ENCODE results near the gene NPAS3.

DNA sequence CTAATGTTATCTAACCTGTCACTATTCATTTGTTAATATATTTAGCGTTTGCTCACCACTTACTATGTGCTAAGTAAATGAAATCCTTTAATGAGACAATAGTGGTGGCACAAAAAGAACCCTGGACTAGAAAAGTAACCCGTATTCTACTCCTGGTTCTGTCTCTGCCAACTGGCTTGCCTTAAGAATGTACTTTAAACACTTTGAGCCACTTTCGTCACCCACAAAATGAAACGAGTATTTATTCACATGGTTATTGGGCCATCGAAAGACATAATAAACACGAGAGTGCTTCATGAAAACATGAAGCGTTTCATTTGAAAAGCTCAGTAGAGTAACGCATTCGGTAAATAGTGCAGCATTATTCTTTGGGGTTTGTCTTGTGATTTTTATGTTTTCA, 757.5 kb downstream of the NPAS3 start:
- TF ChIP-seq EZH2phosphoT487 (IDR thresholded peaks at IDR 0.05; ENCODE audit: borderline replicate concordance, low read depth, low read length): no peak
- TF ChIP-seq, protein P1, sequence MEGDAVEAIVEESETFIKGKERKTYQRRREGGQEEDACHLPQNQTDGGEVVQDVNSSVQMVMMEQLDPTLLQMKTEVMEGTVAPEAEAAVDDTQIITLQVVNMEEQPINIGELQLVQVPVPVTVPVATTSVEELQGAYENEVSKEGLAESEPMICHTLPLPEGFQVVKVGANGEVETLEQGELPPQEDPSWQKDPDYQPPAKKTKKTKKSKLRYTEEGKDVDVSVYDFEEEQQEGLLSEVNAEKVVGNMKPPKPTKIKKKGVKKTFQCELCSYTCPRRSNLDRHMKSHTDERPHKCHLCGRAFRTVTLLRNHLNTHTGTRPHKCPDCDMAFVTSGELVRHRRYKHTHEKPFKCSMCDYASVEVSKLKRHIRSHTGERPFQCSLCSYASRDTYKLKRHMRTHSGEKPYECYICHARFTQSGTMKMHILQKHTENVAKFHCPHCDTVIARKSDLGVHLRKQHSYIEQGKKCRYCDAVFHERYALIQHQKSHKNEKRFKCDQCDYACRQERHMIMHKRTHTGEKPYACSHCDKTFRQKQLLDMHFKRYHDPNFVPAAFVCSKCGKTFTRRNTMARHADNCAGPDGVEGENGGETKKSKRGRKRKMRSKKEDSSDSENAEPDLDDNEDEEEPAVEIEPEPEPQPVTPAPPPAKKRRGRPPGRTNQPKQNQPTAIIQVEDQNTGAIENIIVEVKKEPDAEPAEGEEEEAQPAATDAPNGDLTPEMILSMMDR (conservative IDR thresholded peaks at IDR 0.05; ENCODE audit: low read length): no peak
